ENCODE data around the gene STPG2. TPM values are rescaled to one million over a fixed set of nuclear protein-coding genes. Genes with fewer than 3 reads are reported as not detected.

STPG2 gene
- total and polyA plus RNA-seq, 2 of the 8 experiments (the other 6 are each of a cell fraction or from before 2014, with no cell fraction given): 0.03 TPM; not detected in 1

DNA sequence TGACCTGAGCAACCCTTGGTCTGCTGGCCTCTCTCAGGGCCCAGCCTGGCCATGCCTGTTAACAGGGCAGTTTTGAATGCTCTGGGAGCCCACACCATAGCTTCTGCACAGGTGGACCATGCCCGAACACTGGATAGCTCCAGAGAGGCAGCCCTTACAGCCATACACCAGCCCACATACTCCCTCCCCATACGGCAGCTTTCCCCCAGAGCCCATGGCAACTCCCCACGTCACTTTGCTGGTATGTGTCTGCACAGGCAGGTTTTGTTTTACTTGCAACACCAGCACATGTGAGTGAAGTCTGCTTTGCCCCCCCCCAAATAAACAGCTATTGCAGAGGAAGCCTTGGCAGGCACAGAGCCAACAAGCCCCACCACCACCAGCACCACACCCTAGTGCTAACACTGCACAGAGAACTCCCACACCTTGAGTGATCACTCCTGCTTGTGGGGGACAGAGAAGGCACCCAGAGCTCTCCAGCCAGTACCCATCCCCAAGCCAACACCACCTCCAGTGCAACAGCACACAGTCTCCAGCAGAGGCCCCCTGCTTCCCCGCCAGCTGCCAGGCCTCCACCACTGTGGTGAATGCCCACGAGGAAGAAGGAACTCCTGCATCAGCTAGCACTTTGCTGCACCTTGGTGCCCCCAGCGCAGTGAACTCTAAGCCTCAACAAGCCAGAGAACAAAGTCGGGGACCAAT lies 87.3 kb downstream of the STPG2 start (continued):
- TF ChIP-seq, protein P1, sequence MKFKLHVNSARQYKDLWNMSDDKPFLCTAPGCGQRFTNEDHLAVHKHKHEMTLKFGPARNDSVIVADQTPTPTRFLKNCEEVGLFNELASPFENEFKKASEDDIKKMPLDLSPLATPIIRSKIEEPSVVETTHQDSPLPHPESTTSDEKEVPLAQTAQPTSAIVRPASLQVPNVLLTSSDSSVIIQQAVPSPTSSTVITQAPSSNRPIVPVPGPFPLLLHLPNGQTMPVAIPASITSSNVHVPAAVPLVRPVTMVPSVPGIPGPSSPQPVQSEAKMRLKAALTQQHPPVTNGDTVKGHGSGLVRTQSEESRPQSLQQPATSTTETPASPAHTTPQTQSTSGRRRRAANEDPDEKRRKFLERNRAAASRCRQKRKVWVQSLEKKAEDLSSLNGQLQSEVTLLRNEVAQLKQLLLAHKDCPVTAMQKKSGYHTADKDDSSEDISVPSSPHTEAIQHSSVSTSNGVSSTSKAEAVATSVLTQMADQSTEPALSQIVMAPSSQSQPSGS (IDR thresholded peaks at IDR 0.05; ENCODE audit: low read length): no peak
- TF ChIP-seq TCF12 (IDR thresholded peaks at IDR 0.05; ENCODE audit: low read depth, low read length) (no peak), KDM4A (IDR thresholded peaks at IDR 0.05; ENCODE audit: low read depth, low read length, severe bottlenecking) (no peak), EP300 (IDR thresholded peaks at IDR 0.05; ENCODE audit: borderline replicate concordance in 1 of 2, low read depth in 2 of 2, low read length in 2 of 2) (no peak)

Measured in H1 (cell line).